IMR-90 (cell line): Measurements from ENCODE around the gene ITGA2. TPM values are rescaled to one million over a fixed set of nuclear protein-coding genes. Genes with fewer than 3 reads are reported as not detected.

ENCODE experiments used
- ATAC-seq: fragments of 200-7000 bp; cut with Tn5 transposase; 2 replicates; pipeline ENCODE4 v1.9.1; 2020; ENCODE audit warnings: low read depth, mild to moderate bottlenecking, moderate library complexity
- Bru-seq: library from RNA; stranded (reverse); fragments of 400-500 nt; gene quantifications from one replicate; lab custom pipeline; 2021; lab: Mats Ljungman, UMichigan
- BruChase-seq, 2 experiments: library from RNA; stranded (reverse); fragments of 400-500 nt; gene quantifications; one replicate each; lab custom pipeline; 2021; lab: Mats Ljungman, UMichigan
- BruUV-seq: library from RNA; stranded (reverse); fragments of 400-500 nt; replicated peaks from 2 replicates; lab custom pipeline; 2021; lab: Mats Ljungman, UMichigan
- CTCF ChIA-PET: fragments of 300-600 bp; formaldehyde crosslinking; extraction: SDS; loops from one replicate; lab custom pipeline; 2021; ENCODE audit warnings: antibody characterized with exemption; lab: Yijun Ruan, JAX
- POLR2A ChIA-PET: fragments of 300-600 bp; sonication (Branson Sonifier 250); formaldehyde crosslinking; loops from one replicate; lab custom pipeline; 2022; ENCODE audit warnings: antibody characterized with exemption; ENCODE audit not compliant: unreplicated experiment; lab: Charles Lee
- DNase-seq: peaks from one replicate; pipeline ENCODE4 v3.0.0; 2013
- H2AFZ ChIP-seq: replicated peaks from 2 replicates; pipeline ENCODE3; 2013; ENCODE audit warnings: low read length, mild to moderate bottlenecking; ENCODE audit not compliant: poor library complexity
- H2AK5ac ChIP-seq: 2 replicates; pipeline ENCODE4 v1.6.1; 2013; ENCODE audit warnings: low read depth, low read length, inconsistent platforms
- H2AK9ac ChIP-seq: replicated peaks from 2 replicates; pipeline ENCODE3; 2013; ENCODE audit warnings: mild to moderate bottlenecking, low read depth, low read length, moderate library complexity; ENCODE audit not compliant: poor library complexity
- H2BK120ac ChIP-seq: 2 replicates; pipeline ENCODE4 v1.6.1; 2013; ENCODE audit warnings: low read depth, low read length, inconsistent platforms
- H2BK15ac ChIP-seq: 3 replicates; pipeline ENCODE4 v1.6.1; 2013; ENCODE audit warnings: low read depth, low read length, inconsistent platforms
- H2BK20ac ChIP-seq: 2 replicates; pipeline ENCODE4 v1.6.1; 2013; ENCODE audit warnings: low read depth, mild to moderate bottlenecking, inconsistent platforms, low read length, moderate library complexity
- H2BK5ac ChIP-seq: 2 replicates; pipeline ENCODE4 v1.6.1; 2013; ENCODE audit warnings: mild to moderate bottlenecking, low read depth, low read length, inconsistent platforms; ENCODE audit not compliant: poor library complexity, severe bottlenecking
- H3K14ac ChIP-seq: replicated peaks from 2 replicates; pipeline ENCODE4 v1.6.1; 2013; ENCODE audit warnings: low read depth, low read length, inconsistent platforms
- H3K18ac ChIP-seq: 2 replicates; pipeline ENCODE4 v1.6.1; 2013; ENCODE audit warnings: low read depth, low read length, control low read depth
- H3K23ac ChIP-seq: 2 replicates; pipeline ENCODE4 v1.6.1; 2013; ENCODE audit warnings: low read depth, low read length, inconsistent platforms
- H3K27ac ChIP-seq: 2 replicates; pipeline ENCODE4 v1.5.1; 2013; ENCODE audit warnings: mild to moderate bottlenecking, control low read depth, low read length; ENCODE audit not compliant: insufficient read depth
- H3K27me3 ChIP-seq: 2 replicates; pipeline ENCODE4 v1.6.1; 2013; ENCODE audit warnings: low read length; ENCODE audit not compliant: control insufficient read depth, insufficient read depth
- H3K36me3 ChIP-seq: 2 replicates; pipeline ENCODE4 v1.6.1; 2013; ENCODE audit warnings: low read length, mixed read lengths; ENCODE audit not compliant: control insufficient read depth, insufficient read depth
- H3K4ac ChIP-seq: 2 replicates; pipeline ENCODE4 v1.6.1; 2013; ENCODE audit warnings: low read depth, low read length, inconsistent platforms
- H3K4me1 ChIP-seq: 2 replicates; pipeline ENCODE4 v1.6.1; 2013; ENCODE audit warnings: low read length, mixed read lengths; ENCODE audit not compliant: control insufficient read depth, insufficient read depth
- H3K4me2 ChIP-seq: 2 replicates; pipeline ENCODE4 v1.6.1; 2013; ENCODE audit warnings: low read depth, mild to moderate bottlenecking, control low read depth, low read length, moderate library complexity
- H3K4me3 ChIP-seq: 2 replicates; pipeline ENCODE4 v1.5.1; 2013; ENCODE audit warnings: low read depth, mild to moderate bottlenecking, control low read depth, low read length, moderate library complexity; ENCODE audit not compliant: insufficient read depth
- H3K56ac ChIP-seq: 2 replicates; pipeline ENCODE4 v1.6.1; 2013; ENCODE audit warnings: low read length, inconsistent platforms; ENCODE audit not compliant: insufficient read depth; ENCODE audit errors: extremely low read depth
- H3K79me1 ChIP-seq, 2 experiments: 2 replicates each; pipeline ENCODE4 v1.6.1; 2013; ENCODE audit warnings: low read length in 2 of 2, inconsistent platforms in 1 of 2, low read depth in 1 of 2
- H3K9ac ChIP-seq: 2 replicates; pipeline ENCODE4 v1.6.1; 2013; ENCODE audit warnings: low read depth, low read length, control low read depth
- H3K9me1 ChIP-seq: 2 replicates; pipeline ENCODE4 v1.6.1; 2013; ENCODE audit warnings: low read length, inconsistent platforms; ENCODE audit not compliant: insufficient read depth
- H3K9me3 ChIP-seq: 2 replicates; pipeline ENCODE4 v1.6.1; 2013; ENCODE audit warnings: low read length; ENCODE audit not compliant: control insufficient read depth, insufficient read depth
- H4K20me1 ChIP-seq: 2 replicates; pipeline ENCODE4 v1.6.1; 2013; ENCODE audit warnings: low read length, inconsistent platforms; ENCODE audit not compliant: insufficient read depth
- H4K5ac ChIP-seq: 2 replicates; pipeline ENCODE4 v1.6.1; 2013; ENCODE audit warnings: mild to moderate bottlenecking, low read depth, low read length, control low read depth
- H4K8ac ChIP-seq, 2 experiments: 2 replicates each; pipeline ENCODE4 v1.6.1; 2013; ENCODE audit warnings: low read depth in 2 of 2, low read length in 2 of 2, control low read depth in 1 of 2, inconsistent platforms in 1 of 2
- H4K91ac ChIP-seq: 2 replicates; pipeline ENCODE4 v1.6.1; 2013; ENCODE audit warnings: low read depth, low read length, inconsistent platforms; ENCODE audit not compliant: insufficient read depth
- CEBPB ChIP-seq: IDR thresholded peaks from 2 replicates; pipeline ENCODE4 v1.6.1; 2012; ENCODE audit warnings: low read depth, low read length, improper control_type of control experiment
- CHD1 ChIP-seq: IDR thresholded peaks from 2 replicates; pipeline ENCODE4 v1.6.1; 2012; ENCODE audit warnings: low read depth, low read length, improper control_type of control experiment
- MAZ ChIP-seq: IDR thresholded peaks from 2 replicates; pipeline ENCODE4 v1.6.1; 2012; ENCODE audit warnings: low read depth, mild to moderate bottlenecking, low read length, improper control_type of control experiment, moderate library complexity, borderline replicate concordance
- MXI1 ChIP-seq: IDR thresholded peaks from 2 replicates; pipeline ENCODE4 v1.6.1; 2012; ENCODE audit warnings: low read depth, mild to moderate bottlenecking, low read length, moderate library complexity, borderline replicate concordance
- POLR2A ChIP-seq: IDR thresholded peaks from 2 replicates; pipeline ENCODE4 v1.6.1; 2012; ENCODE audit warnings: mild to moderate bottlenecking, low read depth, low read length
- RAD21 ChIP-seq: IDR thresholded peaks from 2 replicates; pipeline ENCODE4 v1.6.1; 2012; ENCODE audit warnings: low read length, improper control_type of control experiment
- WGBS, 2 experiments: methylation state at CpG; one replicate each; pipeline versions ENCODE4 v1.1.5 to v1.1.7; 2013; ENCODE audit warnings: missing lambda C conversion rate in 2 of 2; ENCODE audit not compliant: insufficient read length in 1 of 2; ENCODE audit errors: extremely low coverage in 2 of 2; 5-methylcytosine and 5-hydroxymethylcytosine counted together
- dilution Hi-C: fragments of 300-500 bp; cut with HindIII; formaldehyde crosslinking; loops from one replicate; pipeline ENCODE4 v1.14.3; 2018; ENCODE audit warnings: low sequenced_read_pairs; ENCODE audit not compliant: unreplicated experiment
- in situ Hi-C: fragments of 300-500 bp; cut with MboI; formaldehyde crosslinking; loops from 3 replicates; pipeline ENCODE4 v1.14.3; 2019; ENCODE audit warnings: low sequenced_read_pairs, inconsistent platforms, mixed read lengths
- intact Hi-C: fragments of 100-400 bp; cut with micrococcal nuclease; formaldehyde crosslinking; loops from 2 replicates; pipeline ENCODE4 v1.10.0; 2022
- long read RNA-seq: library from polyadenylated mRNA; unstranded; transcript quantifications from one replicate; pipeline ENCODE4 v2.0.0, GENCODE V29; 2021; ENCODE audit not compliant: unreplicated experiment
- polyA plus RNA-seq, 3 experiments: library from polyadenylated mRNA; depleted of rRNA; stranded (reverse); fragments of >200 nt; gene quantifications; 2 replicates each; pipeline ENCODE4 v1.2.3, GENCODE V29; 2012; ENCODE audit warnings: low replicate concordance in 1 of 3
- total RNA-seq: library from RNA; depleted of rRNA; stranded (reverse); fragments of >200 nt; gene quantifications from 2 replicates; pipeline ENCODE4 v1.2.3, GENCODE V29; 2012; rRNA removed

The ITGA2 gene
- total RNA-seq: 83.6 and 93.4 TPM in 2 replicates
- 20.4 and 23.3 TPM in 2 replicates for polyA plus RNA-seq (2012; rRNA removed)
- polyA plus RNA-seq (2012; cell fraction: cytosol; rRNA removed): 3.8 and 6.3 TPM in 2 replicates
- polyA plus RNA-seq (2012; cell fraction: nucleus; rRNA removed; ENCODE audit: low replicate concordance): 2.9 and 17.7 TPM in 2 replicates
- Bru-seq, nascent RNA: percentile 92 among the genes with signal in this experiment
- BruChase-seq, experiment 1, labeled RNA remaining after a 6-hour chase: percentile 88 among the genes with signal in this experiment
- BruChase-seq, experiment 2, labeled RNA remaining after a 2-hour chase: percentile 88 among the genes with signal in this experiment
- long read RNA-seq, partial matches to known transcripts: 12 of 39 reads
- long read RNA-seq, other reads (novel, unspliced or antisense): 27 of 39 reads

DNA sequence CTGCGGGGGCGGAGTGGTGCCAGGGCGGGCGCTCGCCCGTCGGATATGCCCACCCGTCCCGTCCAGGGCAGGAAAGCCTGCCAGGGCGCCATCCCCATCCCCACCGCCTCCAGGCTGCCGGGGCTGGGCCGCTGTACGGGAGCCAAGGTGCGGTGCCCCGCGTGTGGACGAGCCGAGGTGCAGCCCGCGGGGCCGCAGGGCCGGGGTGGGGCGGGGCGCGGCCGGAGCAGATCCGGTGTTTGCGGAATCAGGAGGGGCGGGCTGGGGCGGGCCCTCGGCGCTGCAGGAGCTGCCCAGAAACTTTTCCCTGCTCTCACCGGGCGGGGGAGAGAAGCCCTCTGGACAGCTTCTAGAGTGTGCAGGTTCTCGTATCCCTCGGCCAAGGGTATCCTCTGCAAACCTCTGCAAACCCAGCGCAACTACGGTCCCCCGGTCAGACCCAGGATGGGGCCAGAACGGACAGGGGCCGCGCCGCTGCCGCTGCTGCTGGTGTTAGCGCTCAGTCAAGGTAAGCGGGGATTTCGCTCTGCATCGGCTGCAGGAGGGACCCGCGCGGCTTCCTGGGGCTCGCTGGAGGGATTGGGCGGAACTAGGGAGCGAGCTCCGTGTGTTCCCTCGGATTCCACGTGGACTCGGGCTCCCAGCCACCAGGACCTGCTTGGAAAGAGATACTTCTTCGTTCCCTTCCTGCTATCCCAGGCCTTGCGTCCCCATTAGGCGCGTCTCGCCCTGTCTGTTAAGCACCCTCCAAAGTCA is at the start of gene ITGA2:
Gene ITGA2 (plus strand): TSS at position 328 of the 756 bp plus-strand sequence. CDS start 117 bp downstream, at position 445.
- peaks cover 5% of the 10 kb centered on the region; the same call in 1 of the 2 replicates for H3K36me3 ChIP-seq
- H2AFZ ChIP-seq: peak within 1 kb of the TSS; percentile 92
- H3K4me1 ChIP-seq: peaks cover 17% of the 10 kb centered on the region; the same call in 1 of the 2 replicates
- H3K56ac ChIP-seq: peak within 1 kb of the TSS; percentile 78
- no peaks in the 10 kb centered on the region for H4K20me1 ChIP-seq
- intact Hi-C loops (loop anchor here (2.0 kb wide), 1 partner anchor 40 kb away; no protein-coding TSS in a partner anchor), dilution Hi-C loops (no loop called here), in situ Hi-C loops (no loop called here)
- H2BK5ac ChIP-seq: peak within 1 kb of the TSS; percentile 69
- 0 out of 2 replicates have a peak, but pooled peaks have one; percentile 35 for TF ChIP-seq POLR2A
- TF ChIP-seq CHD1: no peak
- peak; percentile 5; the same call in 1 of the 2 replicates for TF ChIP-seq MAZ
- TF ChIP-seq CEBPB: no peak
- TF ChIP-seq RAD21: no peak; the same call in 1 of the 2 replicates
- TF ChIP-seq MXI1: peak; percentile 80; the same call in 1 of the 2 replicates
- H4K8ac ChIP-seq: peak within 1 kb of the TSS; percentile 80 to 85
- peak within 1 kb of the TSS; percentile 80 for H3K14ac ChIP-seq
- H3K79me1 ChIP-seq: peaks cover 0 to 61% of the 10 kb centered on the region in 2 experiments; a peak in 2 of 4 replicates
- peak within 1 kb of the TSS; percentile 78 for H3K27ac ChIP-seq
- H3K9me3 ChIP-seq: no peaks in the 10 kb centered on the region
- peak within 1 kb of the TSS; percentile 87 for H2BK120ac ChIP-seq
- peak within 1 kb of the TSS; percentile 74 for H4K91ac ChIP-seq
- ChIA-PET POLR2A (interaction anchor here (0.6 to 1.0 kb wide), 3 partner anchors 28 to 53 kb away, joined by 3 to 4 read pairs (median 3); no protein-coding TSS in a partner anchor), CTCF (interaction anchor here (1.0 kb wide), 1 partner anchor 8 kb away, joined by 3 read pairs; no protein-coding TSS in a partner anchor)
- BruUV-seq: no TSS peak
- peak within 1 kb of the TSS; percentile 65; the same call in 1 of the 2 replicates for H2BK20ac ChIP-seq
- H4K5ac ChIP-seq: peak within 1 kb of the TSS; percentile 65
- peak within 1 kb of the TSS; percentile 27 for H3K18ac ChIP-seq
- H3K27me3 ChIP-seq: no peaks in the 10 kb centered on the region
- WGBS, 2 experiments: 0% methylated on average over 28 of the region's 64 CpGs; no CpG with 5 or more reads in 1 of the 2 experiments
- peak within 1 kb of the TSS; percentile 80 for H3K9ac ChIP-seq
- H3K4me3 ChIP-seq: peak within 1 kb of the TSS; percentile 93
- H3K9me1 ChIP-seq: peaks cover 3% of the 10 kb centered on the region
- peak; percentile 40 for DNase-seq
- H2AK9ac ChIP-seq: peak within 1 kb of the TSS; percentile 56
- ATAC-seq: peak; percentile 83
- H2AK5ac ChIP-seq: peak within 1 kb of the TSS; percentile 79
- peak within 1 kb of the TSS; percentile 68 for H2BK15ac ChIP-seq
- peak within 1 kb of the TSS; percentile 88 for H3K4ac ChIP-seq
- H3K23ac ChIP-seq: peak within 1 kb of the TSS; percentile 99
- peak within 1 kb of the TSS; percentile 93 for H3K4me2 ChIP-seq
